Activated naive CD4-positive, alpha-beta T cell treated with anti-CD3 and anti-CD28 coated beads for 36 hours (primary cell): ENCODE results near the gene TMC4. TPM values are rescaled to one million over a fixed set of nuclear protein-coding genes. Genes with fewer than 3 reads are reported as not detected.
"Not testable (repeated sequence)": the region's sequence is repeated elsewhere in the genome, so short reads cannot be mapped to it uniquely, and the experiment has no call there.

Experiments used
- CTCF ChIA-PET: fragments of 350-600 bp; sonication (Branson Sonifier 250); formaldehyde crosslinking; loops from one replicate; lab custom pipeline; 2021; ENCODE audit warnings: antibody characterized with exemption; lab: Charles Lee
- DNase-seq: peaks from one replicate; pipeline ENCODE4 v3.0.0-alpha.2; 2020
- H3K27ac Mint-ChIP-seq: one replicate; pipeline ENCODE4 v1.8.0; 2021; ENCODE audit warnings: mild to moderate bottlenecking, mixed read lengths
- H3K27me3 Mint-ChIP-seq: one replicate; pipeline ENCODE4 v1.8.0; 2021; ENCODE audit warnings: low read depth, mixed read lengths
- H3K36me3 Mint-ChIP-seq: one replicate; pipeline ENCODE4 v1.8.0; 2021; ENCODE audit warnings: low read depth, mixed read lengths
- H3K4me1 Mint-ChIP-seq: one replicate; pipeline ENCODE4 v1.8.0; 2021; ENCODE audit warnings: low read depth, mixed read lengths
- H3K4me3 Mint-ChIP-seq: one replicate; pipeline ENCODE4 v1.8.0; 2021; ENCODE audit warnings: mild to moderate bottlenecking, moderate library complexity, mixed read lengths
- H3K9me3 Mint-ChIP-seq: one replicate; pipeline ENCODE4 v1.8.0; 2021; ENCODE audit warnings: mixed read lengths
- intact Hi-C: fragments of 100-400 bp; cut with micrococcal nuclease; formaldehyde crosslinking; loops from one replicate; pipeline ENCODE4 v1.15.1; 2023
- total RNA-seq, 2 experiments: library from RNA; stranded (reverse); gene quantifications; one replicate each; pipeline ENCODE4 v1.2.3, GENCODE V29; 2021

Gene TMC4
- total RNA-seq, 2 experiments from 2014 or later = 0.24 TPM; not detected in 1

GRCh38 chr19:54201172-54201701, 28.3 kb upstream of the TMC4 start:
- H3K4me3 Mint-ChIP-seq = peak overlapping the region; percentile 99
- H3K36me3 Mint-ChIP-seq = peaks cover 56% of the 10 kb centered on the region
- no peaks in the 10 kb centered on the region for H3K9me3 Mint-ChIP-seq
- intact Hi-C loops = loop anchor here (1.0 kb wide), 1 partner anchor 42 kb away; the partner anchor contains the start of gene LENG1
- H3K4me1 Mint-ChIP-seq = peaks cover 56% of the 10 kb centered on the region
- no peak for DNase-seq
- peak overlapping the region; percentile 100 for H3K27ac Mint-ChIP-seq
- CTCF ChIA-PET = no interaction called here
- H3K27me3 Mint-ChIP-seq = no peaks in the 10 kb centered on the region

- H3K4me1 Mint-ChIP-seq = peaks cover 38% of the 10 kb centered on the region
- intact Hi-C loops = no loop called here
- peak overlapping the region; percentile 100 for H3K27ac Mint-ChIP-seq
- peak overlapping the region; percentile 58 for H3K4me3 Mint-ChIP-seq
- DNase-seq = no peak
- no peaks in the 10 kb centered on the region for H3K9me3 Mint-ChIP-seq
- CTCF ChIA-PET = no interaction called here
- no peaks in the 10 kb centered on the region for H3K27me3 Mint-ChIP-seq
- H3K36me3 Mint-ChIP-seq = peaks cover 39% of the 10 kb centered on the region
Measured at GRCh38 chr19:54199401-54199800, 26.4 kb upstream of the TMC4 start.

- intact Hi-C loops = no loop called here
- Mint-ChIP-seq H3K36me3 (peaks cover 27% of the 10 kb centered on the region), H3K27ac (no peak overlapping the region), H3K4me1 (peaks cover 26% of the 10 kb centered on the region), H3K27me3 (no peaks in the 10 kb centered on the region), H3K9me3 (no peaks in the 10 kb centered on the region), H3K4me3 (no peak overlapping the region)
- DNase-seq = no peak
- CTCF ChIA-PET = no interaction called here
Measured at GRCh38 chr19:54197121-54197520, 24.2 kb upstream of the TMC4 start.

GRCh38 chr19:54196536-54196935, 23.6 kb upstream of the TMC4 start:
- no peak overlapping the region for H3K27ac Mint-ChIP-seq
- no peak for DNase-seq
- H3K36me3 Mint-ChIP-seq = peaks cover 21% of the 10 kb centered on the region
- H3K9me3 Mint-ChIP-seq = no peaks in the 10 kb centered on the region
- H3K4me3 Mint-ChIP-seq = no peak overlapping the region
- H3K4me1 Mint-ChIP-seq = peaks cover 29% of the 10 kb centered on the region
- intact Hi-C loops = no loop called here
- CTCF ChIA-PET = no interaction called here
- H3K27me3 Mint-ChIP-seq = no peaks in the 10 kb centered on the region

GRCh38 chr19:54194463-54194862, 21.5 kb upstream of the TMC4 start:
- not testable (repeated sequence) for H3K4me3 Mint-ChIP-seq

GRCh38 chr19:54193011-54193410, 20.1 kb upstream of the TMC4 start:
- intact Hi-C loops = no loop called here
- peaks cover 11% of the 10 kb centered on the region for H3K36me3 Mint-ChIP-seq
- no peak overlapping the region for H3K4me3 Mint-ChIP-seq
- DNase-seq = no peak
- H3K9me3 Mint-ChIP-seq = no peaks in the 10 kb centered on the region
- no peak overlapping the region for H3K27ac Mint-ChIP-seq
- CTCF ChIA-PET = no interaction called here
- no peaks in the 10 kb centered on the region for H3K27me3 Mint-ChIP-seq
- H3K4me1 Mint-ChIP-seq = peaks cover 21% of the 10 kb centered on the region

More at GRCh38 chr19:54194463-54194862, 21.5 kb upstream of the TMC4 start:
- CTCF ChIA-PET, H3K9me3 Mint-ChIP-seq, H3K27ac Mint-ChIP-seq, intact Hi-C loops, DNase-seq, H3K27me3 Mint-ChIP-seq: not testable (repeated sequence)
- H3K36me3 Mint-ChIP-seq = peaks cover 11% of the 10 kb centered on the region
- peaks cover 22% of the 10 kb centered on the region for H3K4me1 Mint-ChIP-seq

GRCh38 chr19:54191811-54192453, 19.0 kb upstream of the TMC4 start:
- peak overlapping the region; percentile 75 for H3K27ac Mint-ChIP-seq
- no peaks in the 10 kb centered on the region for H3K27me3 Mint-ChIP-seq
- no peak for DNase-seq
- peaks cover 14% of the 10 kb centered on the region for H3K36me3 Mint-ChIP-seq
- H3K9me3 Mint-ChIP-seq = no peaks in the 10 kb centered on the region
- intact Hi-C loops = loop anchor here (2.0 kb wide), 4 partner anchors 17 to 1463 kb away; partner anchors contain the start of genes LENG8, MYADM and U2AF2
- CTCF ChIA-PET = no interaction called here
- peak overlapping the region; percentile 82 for H3K4me3 Mint-ChIP-seq
- peaks cover 31% of the 10 kb centered on the region for H3K4me1 Mint-ChIP-seq

GRCh38 chr19:54191011-54191810, 18.3 kb upstream of the TMC4 start, which contains the start of gene TSEN34:
Gene TSEN34 (plus strand): TSS chr19:54191308. CDS start chr19:54191365, 57 bp downstream.
- peak within 1 kb of the TSS; percentile 82 for H3K4me3 Mint-ChIP-seq
- CTCF ChIA-PET = interaction anchor here (0.7 kb wide), 1 partner anchor 16 kb away, joined by 3 read pairs; no protein-coding TSS in a partner anchor
- peak within 1 kb of the TSS; percentile 96 for H3K27ac Mint-ChIP-seq
- H3K27me3 Mint-ChIP-seq = no peaks in the 10 kb centered on the region
- H3K9me3 Mint-ChIP-seq = no peaks in the 10 kb centered on the region
- peaks cover 31% of the 10 kb centered on the region for H3K4me1 Mint-ChIP-seq
- peak; percentile 24 for DNase-seq
- peaks cover 16% of the 10 kb centered on the region for H3K36me3 Mint-ChIP-seq
- intact Hi-C loops = loop anchor here (2.0 kb wide), 4 partner anchors 18 to 1464 kb away; partner anchors contain the start of genes LENG8, MYADM and U2AF2

GRCh38 chr19:54190503-54191010, 17.6 kb upstream of the TMC4 start:
- CTCF ChIA-PET = interaction anchor here (0.7 kb wide), 1 partner anchor 17 kb away, joined by 3 read pairs; no protein-coding TSS in a partner anchor
- Mint-ChIP-seq H3K4me3 (peak overlapping the region; percentile 82), H3K4me1 (peaks cover 31% of the 10 kb centered on the region), H3K36me3 (peaks cover 17% of the 10 kb centered on the region), H3K27me3 (no peaks in the 10 kb centered on the region), H3K9me3 (no peaks in the 10 kb centered on the region), H3K27ac (peak overlapping the region; percentile 96)
- peak; percentile 100 for DNase-seq
- intact Hi-C loops = loop anchor here (1.0 to 2.0 kb wide), 9 partner anchors 10 to 1464 kb away; partner anchors contain the start of genes CNOT3, LENG1, LENG8 and MYADM

- H3K9me3 Mint-ChIP-seq = no peaks in the 10 kb centered on the region
- H3K4me3 Mint-ChIP-seq = peak overlapping the region; percentile 82
- H3K36me3 Mint-ChIP-seq = peaks cover 21% of the 10 kb centered on the region
- peaks cover 31% of the 10 kb centered on the region for H3K4me1 Mint-ChIP-seq
- intact Hi-C loops = loop anchor here (1.0 to 2.0 kb wide), 9 partner anchors 10 to 1465 kb away; partner anchors contain the start of genes CNOT3, LENG1, LENG8 and MYADM
- H3K27ac Mint-ChIP-seq = peak overlapping the region; percentile 96
- CTCF ChIA-PET = interaction anchor here (0.5 to 1.6 kb wide), 7 partner anchors 18 to 165 kb away, joined by 3 to 7 read pairs (median 3); partner anchors contain the start of genes CNOT3 and LENG1
- DNase-seq = peak; percentile 100
- H3K27me3 Mint-ChIP-seq = no peaks in the 10 kb centered on the region
Measured at GRCh38 chr19:54189735-54190502, 17.0 kb upstream of the TMC4 start.

- H3K27ac Mint-ChIP-seq = peak within 1 kb of the TSS; percentile 96
- peak within 1 kb of the TSS; percentile 82 for H3K4me3 Mint-ChIP-seq
- no peaks in the 10 kb centered on the region for H3K27me3 Mint-ChIP-seq
- no peaks in the 10 kb centered on the region for H3K9me3 Mint-ChIP-seq
- intact Hi-C loops = no loop called here
- CTCF ChIA-PET = interaction anchor here (0.5 to 1.6 kb wide), 6 partner anchors 24 to 164 kb away, joined by 3 to 7 read pairs (median 4); partner anchors contain the start of genes CNOT3 and LENG1
- H3K36me3 Mint-ChIP-seq = peaks cover 21% of the 10 kb centered on the region
- H3K4me1 Mint-ChIP-seq = peaks cover 31% of the 10 kb centered on the region
- peak; percentile 70 for DNase-seq
Measured at GRCh38 chr19:54189145-54189734, 16.3 kb upstream of the TMC4 start, which contains the start of gene MBOAT7. Gene MBOAT7 (minus strand): TSS chr19:54189580. CDS start chr19:54188508, 1,072 bp downstream.
